PC-3 (cell line): ENCODE results near the gene S1PR2. TPM values are rescaled to one million over a fixed set of nuclear protein-coding genes. Genes with fewer than 3 reads are reported as not detected.

ENCODE experiments used
- ATAC-seq: fragments of 200-7000 bp; cut with Tn5 transposase; 2 replicates; pipeline ENCODE4 v1.9.1; 2020; ENCODE audit warnings: mild to moderate bottlenecking, moderate library complexity
- BruUV-seq: library from RNA; stranded (reverse); fragments of 400-500 nt; replicated peaks from 2 replicates; lab custom pipeline; 2021; lab: Mats Ljungman, UMichigan
- CTCF ChIA-PET: fragments of 300-600 bp; sonication (Branson Sonifier 250); formaldehyde crosslinking; loops from one replicate; lab custom pipeline; 2022; ENCODE audit warnings: antibody characterized with exemption; lab: Charles Lee
- POLR2A ChIA-PET: fragments of 300-600 bp; sonication (Branson Sonifier 250); formaldehyde crosslinking; loops from one replicate; lab custom pipeline; 2022; ENCODE audit warnings: antibody characterized with exemption; ENCODE audit not compliant: unreplicated experiment; lab: Charles Lee
- DNase-seq: peaks from one replicate; pipeline ENCODE4 v3.0.0-alpha.2; 2015
- H2AFZ ChIP-seq: fragments of 300-600 bp; sonication (generic); 2 replicates; pipeline ENCODE4 v1.6.0; 2016; ENCODE audit warnings: antibody characterized with exemption, low read length
- H3F3A ChIP-seq: fragments of 300-600 bp; sonication (generic); one replicate; pipeline ENCODE4 v1.6.0; 2017; ENCODE audit warnings: antibody characterized with exemption, low read length, control low read depth, mild to moderate bottlenecking; ENCODE audit not compliant: unreplicated experiment
- H3K27ac ChIP-seq: fragments of 300-600 bp; sonication (generic); 2 replicates; pipeline ENCODE4 v1.5.1; 2016; ENCODE audit warnings: mild to moderate bottlenecking, low read length
- H3K27me3 ChIP-seq: fragments of 300-600 bp; sonication (generic); 2 replicates; pipeline ENCODE4 v1.6.1; 2016; ENCODE audit warnings: low read length, mixed read lengths
- H3K36me3 ChIP-seq: fragments of 300-600 bp; sonication (generic); 2 replicates; pipeline ENCODE4 v1.6.1; 2016; ENCODE audit warnings: low read depth, mixed run types, low read length, mixed read lengths
- H3K4me1 ChIP-seq: fragments of 300-600 bp; sonication (generic); 2 replicates; pipeline ENCODE4 v1.5.1; 2016; ENCODE audit warnings: low read length; ENCODE audit not compliant: insufficient read depth
- H3K4me2 ChIP-seq: fragments of 300-600 bp; sonication (generic); 2 replicates; pipeline ENCODE4 v1.6.0; 2016; ENCODE audit warnings: low read length
- H3K4me3 ChIP-seq: fragments of 300-600 bp; sonication (generic); 2 replicates; pipeline ENCODE4 v1.5.1; 2016; ENCODE audit warnings: mild to moderate bottlenecking, low read length, mixed read lengths
- H3K79me2 ChIP-seq: fragments of 300-600 bp; sonication (generic); 2 replicates; pipeline ENCODE4 v1.6.1; 2017; ENCODE audit warnings: low read length, mixed read lengths
- H3K9ac ChIP-seq: fragments of 300-600 bp; sonication (generic); 2 replicates; pipeline ENCODE4 v1.6.0; 2016; ENCODE audit warnings: mild to moderate bottlenecking, low read length
- H3K9me2 ChIP-seq: fragments of 300-600 bp; sonication (generic); replicated peaks from 2 replicates; pipeline ENCODE4 v1.6.1; 2016; ENCODE audit warnings: mixed run types, low read length, mixed read lengths
- H3K9me3 ChIP-seq: fragments of 300-600 bp; sonication (generic); 2 replicates; pipeline ENCODE4 v1.6.1; 2016; ENCODE audit warnings: low read length, mixed read lengths
- H4K20me1 ChIP-seq: fragments of 300-600 bp; sonication (generic); 2 replicates; pipeline ENCODE4 v1.6.1; 2016; ENCODE audit warnings: low read length, mixed read lengths
- EZH2 ChIP-seq: fragments of 300-600 bp; sonication (generic); IDR thresholded peaks from one replicate; pipeline ENCODE4 v1.6.1; 2017; ENCODE audit warnings: antibody characterized with exemption, mild to moderate bottlenecking, low read length; ENCODE audit not compliant: unreplicated experiment
- EZH2phosphoT487 ChIP-seq: fragments of 300-600 bp; sonication (generic); IDR thresholded peaks from 2 replicates; pipeline ENCODE4 v1.6.1; 2018; ENCODE audit warnings: mild to moderate bottlenecking, antibody characterized with exemption, low read length, borderline replicate concordance
- intact Hi-C: fragments of 100-400 bp; cut with micrococcal nuclease; formaldehyde crosslinking; loops from 2 replicates; pipeline ENCODE4 v1.9.0; 2023
- total RNA-seq: library from RNA; depleted of rRNA; stranded (reverse); fragments of >200 nt; gene quantifications from 2 replicates; pipeline ENCODE4 v1.2.3, GENCODE V29; 2014
- TF ChIP-seq, protein P1 (sequence below): fragments of 300-600 bp; sonication (generic); conservative IDR thresholded peaks from 2 replicates; pipeline ENCODE4 v1.5.1; 2017; ENCODE audit warnings: antibody characterized with exemption, low read depth, mild to moderate bottlenecking, low read length

The S1PR2 gene
- total RNA-seq, 1 experiment from 2014 or later, result 4.1 TPM

DNA sequence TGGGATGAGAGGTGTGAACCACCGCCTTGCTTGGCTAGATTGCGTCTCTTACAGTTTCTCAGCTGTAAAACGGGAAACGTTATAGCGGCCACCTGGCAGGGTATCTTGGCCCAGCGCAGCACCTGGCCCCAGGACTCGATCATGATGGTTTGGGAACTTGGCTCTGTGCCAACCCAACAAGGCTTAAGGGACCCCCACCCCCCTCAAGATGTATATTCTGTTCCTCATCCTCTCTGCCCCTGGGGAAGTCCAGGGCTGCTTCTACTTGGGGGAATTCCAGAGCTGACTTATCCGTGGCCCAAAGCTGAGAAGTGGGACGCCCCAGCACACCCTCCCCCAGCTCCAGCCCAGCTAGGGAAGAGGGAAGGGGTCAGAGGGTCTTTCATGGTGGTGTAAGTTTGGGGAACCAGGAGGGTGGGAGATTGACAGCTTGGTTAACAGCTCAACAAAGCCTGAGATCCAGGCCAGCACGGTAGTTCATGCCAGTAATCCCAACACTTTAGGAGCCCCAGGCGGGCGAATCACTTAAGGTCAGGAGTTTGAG, 40.5 kb upstream of the S1PR2 start:
- H3K4me3 ChIP-seq, result peak overlapping the region; percentile 64; the same call in 1 of the 2 replicates
- no peak overlapping the region for H3K27ac ChIP-seq
- BruUV-seq, result TSS peak; percentile 78
- H4K20me1 ChIP-seq, result no peaks in the 10 kb centered on the region
- no peaks in the 10 kb centered on the region for H3K9me2 ChIP-seq
- ChIA-PET CTCF (interaction anchor here (1.2 to 3.2 kb wide), 3 partner anchors 11 to 121 kb away, joined by 3 to 62 read pairs (median 3); no protein-coding TSS in a partner anchor), POLR2A (interaction anchor here (0.6 to 0.8 kb wide), 2 partner anchors 61 to 109 kb away, joined by 4 to 6 read pairs; partner anchors contain the start of gene TYK2)
- intact Hi-C loops, result no loop called here
- H3K4me2 ChIP-seq, result peak overlapping the region; percentile 92
- H3K27me3 ChIP-seq, result no peaks in the 10 kb centered on the region
- no peaks in the 10 kb centered on the region for H3K36me3 ChIP-seq
- ATAC-seq (no peak), DNase-seq (no peak)
- H3K4me1 ChIP-seq, result peaks cover 23% of the 10 kb centered on the region
- TF ChIP-seq, protein P1, sequence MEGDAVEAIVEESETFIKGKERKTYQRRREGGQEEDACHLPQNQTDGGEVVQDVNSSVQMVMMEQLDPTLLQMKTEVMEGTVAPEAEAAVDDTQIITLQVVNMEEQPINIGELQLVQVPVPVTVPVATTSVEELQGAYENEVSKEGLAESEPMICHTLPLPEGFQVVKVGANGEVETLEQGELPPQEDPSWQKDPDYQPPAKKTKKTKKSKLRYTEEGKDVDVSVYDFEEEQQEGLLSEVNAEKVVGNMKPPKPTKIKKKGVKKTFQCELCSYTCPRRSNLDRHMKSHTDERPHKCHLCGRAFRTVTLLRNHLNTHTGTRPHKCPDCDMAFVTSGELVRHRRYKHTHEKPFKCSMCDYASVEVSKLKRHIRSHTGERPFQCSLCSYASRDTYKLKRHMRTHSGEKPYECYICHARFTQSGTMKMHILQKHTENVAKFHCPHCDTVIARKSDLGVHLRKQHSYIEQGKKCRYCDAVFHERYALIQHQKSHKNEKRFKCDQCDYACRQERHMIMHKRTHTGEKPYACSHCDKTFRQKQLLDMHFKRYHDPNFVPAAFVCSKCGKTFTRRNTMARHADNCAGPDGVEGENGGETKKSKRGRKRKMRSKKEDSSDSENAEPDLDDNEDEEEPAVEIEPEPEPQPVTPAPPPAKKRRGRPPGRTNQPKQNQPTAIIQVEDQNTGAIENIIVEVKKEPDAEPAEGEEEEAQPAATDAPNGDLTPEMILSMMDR, result no peak
- H3F3A ChIP-seq, result no peaks in the 10 kb centered on the region
- no peaks in the 10 kb centered on the region for H3K9me3 ChIP-seq
- H3K9ac ChIP-seq, result no peak overlapping the region
- peak overlapping the region; percentile 93; the same call in 1 of the 2 replicates for H2AFZ ChIP-seq
- H3K79me2 ChIP-seq, result no peaks in the 10 kb centered on the region

DNA sequence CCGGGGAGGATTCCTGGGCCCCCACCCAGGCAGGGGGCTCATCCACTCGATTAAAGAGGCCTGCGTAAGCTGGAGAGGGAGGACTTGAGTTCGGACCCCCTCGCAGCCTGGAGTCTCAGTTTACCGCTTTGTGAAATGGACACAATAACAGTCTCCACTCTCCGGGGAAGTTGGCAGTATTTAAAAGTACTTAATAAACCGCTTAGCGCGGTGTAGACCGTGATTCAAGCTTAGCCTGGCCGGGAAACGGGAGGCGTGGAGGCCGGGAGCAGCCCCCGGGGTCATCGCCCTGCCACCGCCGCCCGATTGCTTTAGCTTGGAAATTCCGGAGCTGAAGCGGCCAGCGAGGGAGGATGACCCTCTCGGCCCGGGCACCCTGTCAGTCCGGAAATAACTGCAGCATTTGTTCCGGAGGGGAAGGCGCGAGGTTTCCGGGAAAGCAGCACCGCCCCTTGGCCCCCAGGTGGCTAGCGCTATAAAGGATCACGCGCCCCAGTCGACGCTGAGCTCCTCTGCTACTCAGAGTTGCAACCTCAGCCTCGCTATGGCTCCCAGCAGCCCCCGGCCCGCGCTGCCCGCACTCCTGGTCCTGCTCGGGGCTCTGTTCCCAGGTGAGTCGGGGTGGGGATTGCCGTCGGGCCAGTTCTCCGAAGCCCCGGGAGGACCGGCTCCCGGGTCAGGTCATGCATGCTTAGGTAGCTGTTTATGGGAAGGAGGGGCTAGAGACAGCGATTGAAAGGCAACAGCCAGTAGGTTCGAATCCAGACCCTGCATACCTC, 39.7 kb upstream of the S1PR2 start, which contains the start of gene ICAM1:
Gene ICAM1 (plus strand): TSS at position 505 of the 779 bp plus-strand sequence. CDS start 40 bp downstream, at position 545.
- Histone ChIP-seq H3K9ac (peak within 1 kb of the TSS; percentile 44), H3K79me2 (no peaks in the 10 kb centered on the region), H3K27me3 (no peaks in the 10 kb centered on the region), H3K9me3 (no peaks in the 10 kb centered on the region), H3F3A (no peaks in the 10 kb centered on the region), H2AFZ (peak within 1 kb of the TSS; percentile 93), H3K36me3 (no peaks in the 10 kb centered on the region), H3K4me3 (peak within 1 kb of the TSS; percentile 64), H4K20me1 (no peaks in the 10 kb centered on the region), H3K4me2 (peak within 1 kb of the TSS; percentile 92), H3K9me2 (no peaks in the 10 kb centered on the region), H3K4me1 (peaks cover 23% of the 10 kb centered on the region), H3K27ac (no peak within 1 kb of the TSS)
- ATAC-seq, result peak; percentile 70
- TF ChIP-seq, protein P1, result no peak
- TF ChIP-seq EZH2 (no peak), EZH2phosphoT487 (no peak)
- POLR2A ChIA-PET, result interaction anchor here (0.5 to 1.5 kb wide), 6 partner anchors 21 to 156 kb away, joined by 4 to 15 read pairs (median 6); partner anchors contain the start of gene TYK2
- CTCF ChIA-PET, result interaction anchor here (0.6 to 3.2 kb wide), 8 partner anchors 11 to 146 kb away, joined by 3 to 62 read pairs (median 8); partner anchors contain the start of gene RAVER1
- TSS peak; percentile 99 for BruUV-seq
- peak; percentile 70 for DNase-seq
- intact Hi-C loops, result no loop called here
